Upper lobe of right lung (tissue), 1 donor: ENCODE data around the gene PRIMPOL. TPM values are rescaled to one million over a fixed set of nuclear protein-coding genes. Genes with fewer than 3 reads are reported as not detected.
A peak's percentile ranks its signal among the peaks of the same experiment; 100 is the strongest.
"Not testable (repeated sequence)": the region's sequence is repeated elsewhere in the genome, so short reads cannot be mapped to it uniquely, and the experiment has no call there.

ENCODE experiments used
- ATAC-seq: fragments of 200-7000 bp; cut with Tn5 transposase; one replicate; pipeline ENCODE4 v1.9.1; 2020; ENCODE audit warnings: mild to moderate bottlenecking, moderate library complexity
- DNase-seq: peaks from one replicate; pipeline ENCODE4 v3.0.0-alpha.2; 2020
- H3K27ac ChIP-seq: fragments of 200-600 bp; one replicate; pipeline ENCODE4 v1.8.0; 2022
- H3K27me3 ChIP-seq: fragments of 200-600 bp; one replicate; pipeline ENCODE4 v1.8.0; 2022; ENCODE audit warnings: mild to moderate bottlenecking
- H3K36me3 ChIP-seq: fragments of 200-600 bp; one replicate; pipeline ENCODE4 v1.8.0; 2022
- H3K4me1 ChIP-seq: fragments of 200-600 bp; one replicate; pipeline ENCODE4 v1.8.0; 2022
- H3K4me3 ChIP-seq: fragments of 200-600 bp; one replicate; pipeline ENCODE4 v1.8.0; 2022; ENCODE audit warnings: mild to moderate bottlenecking
- H3K9me3 ChIP-seq: fragments of 200-600 bp; one replicate; pipeline ENCODE4 v1.8.0; 2022
- CTCF ChIP-seq: fragments of 200-600 bp; IDR thresholded peaks from one replicate; pipeline ENCODE4 v1.8.0; 2022; ENCODE audit warnings: antibody characterized with exemption
- intact Hi-C: fragments of 100-400 bp; cut with DNase I; formaldehyde crosslinking; loops from one replicate; pipeline ENCODE4 v1.11.0; 2022
- long read RNA-seq: library from polyadenylated mRNA; unstranded; transcript quantifications from one replicate; pipeline ENCODE4 v2.0.0, GENCODE V29; 2021
- total RNA-seq: library from RNA; stranded (reverse); fragmentation: NEBNext Ultra II Directional; extraction: Animal tissue kit (Norgen Biotek cat#: 25700); gene quantifications from one replicate; pipeline ENCODE4 v1.2.1, GENCODE V29; 2021
- donor health status: DM: no; HTN: yes; CAD: no; lungs with severe emphysema.

The PRIMPOL gene, protein sequence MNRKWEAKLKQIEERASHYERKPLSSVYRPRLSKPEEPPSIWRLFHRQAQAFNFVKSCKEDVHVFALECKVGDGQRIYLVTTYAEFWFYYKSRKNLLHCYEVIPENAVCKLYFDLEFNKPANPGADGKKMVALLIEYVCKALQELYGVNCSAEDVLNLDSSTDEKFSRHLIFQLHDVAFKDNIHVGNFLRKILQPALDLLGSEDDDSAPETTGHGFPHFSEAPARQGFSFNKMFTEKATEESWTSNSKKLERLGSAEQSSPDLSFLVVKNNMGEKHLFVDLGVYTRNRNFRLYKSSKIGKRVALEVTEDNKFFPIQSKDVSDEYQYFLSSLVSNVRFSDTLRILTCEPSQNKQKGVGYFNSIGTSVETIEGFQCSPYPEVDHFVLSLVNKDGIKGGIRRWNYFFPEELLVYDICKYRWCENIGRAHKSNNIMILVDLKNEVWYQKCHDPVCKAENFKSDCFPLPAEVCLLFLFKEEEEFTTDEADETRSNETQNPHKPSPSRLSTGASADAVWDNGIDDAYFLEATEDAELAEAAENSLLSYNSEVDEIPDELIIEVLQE
- total RNA-seq: 14.4 TPM
- long read RNA-seq, transcript PRIMPOL-209 (14 exons, 2,174 nt): minor isoform, 5 of 29 reads
- long read RNA-seq, transcript PRIMPOL-201 (14 exons, 2,289 nt): major isoform, 11 of 29 reads
- long read RNA-seq, partial matches to known transcripts: 2 of 29 reads
- long read RNA-seq, other reads (novel, unspliced or antisense): 7 of 29 reads

DNA sequence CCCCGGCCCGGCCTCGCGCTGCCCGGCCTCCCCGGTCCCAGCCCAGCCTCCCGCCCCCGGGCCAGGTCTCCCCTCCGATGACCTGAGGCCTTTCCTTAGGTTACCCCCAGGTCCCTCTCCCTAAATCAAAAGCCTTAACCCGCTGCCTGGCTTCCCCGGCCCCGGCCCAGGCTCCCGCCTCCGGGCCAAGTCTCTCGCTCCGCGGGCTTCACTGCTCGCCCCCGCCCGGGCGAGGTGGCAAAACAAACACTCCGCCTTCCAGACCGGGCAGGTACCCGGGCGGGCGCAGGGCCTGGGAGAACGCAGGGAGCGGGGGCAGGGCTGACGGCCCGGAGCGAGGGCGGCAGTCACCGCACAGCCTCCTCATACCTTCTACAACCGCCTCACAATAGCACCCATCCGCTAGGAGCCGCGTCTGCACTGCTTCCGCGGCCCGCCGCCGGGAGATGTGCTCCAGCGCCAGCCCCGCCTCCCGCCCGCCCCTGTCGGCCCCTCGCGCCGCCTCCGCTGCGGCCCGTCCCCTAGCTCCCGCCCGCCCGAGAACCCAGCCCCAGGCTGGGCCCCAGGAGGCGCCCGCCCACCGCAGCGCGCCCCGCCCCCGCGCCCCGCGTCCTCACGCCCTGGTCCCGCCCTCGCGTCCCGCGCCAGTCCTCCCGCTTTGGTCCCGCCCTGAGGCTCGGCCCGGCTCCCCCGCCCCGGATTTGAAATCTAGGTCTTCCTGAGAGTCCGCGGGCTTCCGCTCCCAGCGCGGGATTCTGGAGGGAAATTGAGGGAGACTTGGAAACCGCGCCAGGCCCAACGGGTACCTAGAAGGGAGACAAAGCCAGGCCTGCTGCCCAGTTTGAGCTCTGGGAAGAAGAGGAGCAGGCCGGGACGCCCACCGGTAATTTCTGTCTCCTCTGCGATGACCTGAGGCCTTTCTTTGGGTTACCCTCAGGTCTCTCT is at the start of gene PRIMPOL, which contains the start of gene CASP3:
PRIMPOL (plus strand) TSS at position 713 of the 945 bp plus-strand sequence. CDS start 7,403 bp downstream, outside the sequence.
CASP3 (minus strand) TSS at position 422 of the 945 bp plus-strand sequence. CDS start 10,994 bp downstream, outside the sequence.
- TF ChIP-seq CTCF: peak; percentile 35
- Histone ChIP-seq H3K4me1 (peaks cover 44% of the 10 kb centered on the region), H3K27ac (peak within 1 kb of the TSS; percentile 95), H3K9me3 (no peaks in the 10 kb centered on the region), H3K4me3 (peak within 1 kb of the TSS; percentile 87), H3K27me3 (no peaks in the 10 kb centered on the region), H3K36me3 (peaks cover 5% of the 10 kb centered on the region)
- ATAC-seq: peak; percentile 98
- intact Hi-C loops: no loop called here
- DNase-seq: peak; percentile 99

DNA sequence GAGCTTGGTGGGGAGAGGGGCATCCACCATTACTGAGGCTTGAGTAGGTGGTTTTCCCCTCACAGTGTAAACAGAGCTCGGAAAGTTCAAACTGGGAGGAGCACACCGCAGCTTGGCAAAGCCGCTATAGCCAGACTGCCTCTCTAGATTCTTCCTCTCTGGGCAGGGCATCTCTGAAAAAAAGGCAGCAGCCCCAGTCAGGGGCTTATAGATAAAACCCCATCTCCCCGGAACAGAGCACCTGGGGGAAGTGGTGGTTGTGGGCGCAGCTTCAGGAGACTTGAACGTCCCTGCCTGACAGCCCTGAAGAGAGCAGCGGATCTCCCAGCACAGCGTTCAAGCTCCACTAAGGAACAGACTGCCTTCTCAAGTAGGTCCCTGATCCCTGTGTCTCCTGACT is 48.6 kb upstream of the PRIMPOL start:
- intact Hi-C loops, H3K36me3 ChIP-seq, ATAC-seq, H3K9me3 ChIP-seq, H3K27ac ChIP-seq, H3K27me3 ChIP-seq, H3K4me1 ChIP-seq, DNase-seq, H3K4me3 ChIP-seq: not testable (repeated sequence)

DNA sequence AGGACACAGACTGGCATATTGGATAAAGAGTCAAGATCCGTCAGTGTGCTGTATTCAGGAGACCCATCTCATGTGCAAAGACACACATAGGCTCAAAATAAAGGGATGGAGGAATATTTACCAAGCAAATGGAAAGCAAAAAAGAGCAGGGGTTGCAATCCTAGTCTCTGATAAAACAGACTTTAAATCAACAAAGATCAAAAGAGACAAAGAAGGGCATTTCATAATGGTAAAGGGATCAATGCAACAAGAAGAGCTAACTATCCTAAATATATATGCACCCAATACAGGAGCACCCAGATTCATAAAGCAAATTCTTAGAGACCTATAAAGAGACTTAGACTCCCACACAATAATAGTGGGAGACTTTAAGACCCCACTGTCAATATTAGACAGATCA is 46.7 kb upstream of the PRIMPOL start:
- H3K36me3 ChIP-seq, H3K27ac ChIP-seq, intact Hi-C loops, ATAC-seq, H3K27me3 ChIP-seq, H3K4me1 ChIP-seq, DNase-seq, H3K9me3 ChIP-seq, H3K4me3 ChIP-seq: not testable (repeated sequence)

DNA sequence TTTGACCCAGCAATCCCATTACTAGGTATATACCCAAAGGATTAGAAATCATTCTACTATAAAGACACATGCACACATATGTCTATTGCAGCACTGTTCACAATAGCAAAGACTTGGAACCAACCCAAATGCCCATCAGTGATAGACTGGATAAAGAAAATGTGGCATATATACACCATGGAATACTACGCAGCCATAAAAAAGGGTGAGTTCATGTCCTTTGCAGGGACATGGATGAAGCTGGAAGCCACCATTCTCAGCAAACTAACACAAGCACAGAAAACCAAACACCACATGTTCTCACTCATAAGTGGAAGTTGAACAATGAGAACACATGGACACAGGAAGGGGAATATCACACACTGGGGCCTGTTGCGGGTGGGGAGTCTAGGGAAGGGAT is 42.1 kb upstream of the PRIMPOL start:
- ATAC-seq, H3K9me3 ChIP-seq, DNase-seq, H3K27ac ChIP-seq, intact Hi-C loops, H3K4me3 ChIP-seq, H3K4me1 ChIP-seq, H3K36me3 ChIP-seq, H3K27me3 ChIP-seq: not testable (repeated sequence)

- Histone ChIP-seq H3K9me3 (no peaks in the 10 kb centered on the region), H3K4me3 (no peak overlapping the region), H3K27ac (no peak overlapping the region), H3K36me3 (no peaks in the 10 kb centered on the region), H3K4me1 (no peaks in the 10 kb centered on the region), H3K27me3 (no peaks in the 10 kb centered on the region)
- no peak for ATAC-seq
- intact Hi-C loops: no loop called here
- DNase-seq: no peak
- TF ChIP-seq CTCF: no peak
Measured at GRCh38 chr4:184612074-184612473, 37.5 kb upstream of the PRIMPOL start.

GRCh38 chr4:184613405-184613804 is 36.1 kb upstream of the PRIMPOL start:
- intact Hi-C loops: no loop called here

More at GRCh38 chr4:184613405-184613804, 36.1 kb upstream of the PRIMPOL start:
- H3K27ac ChIP-seq: no peak overlapping the region
- ATAC-seq (no peak), DNase-seq (no peak)
- no peak overlapping the region for H3K4me3 ChIP-seq
- no peaks in the 10 kb centered on the region for H3K27me3 ChIP-seq
- TF ChIP-seq CTCF: no peak
- no peaks in the 10 kb centered on the region for H3K4me1 ChIP-seq
- no peaks in the 10 kb centered on the region for H3K9me3 ChIP-seq
- H3K36me3 ChIP-seq: no peaks in the 10 kb centered on the region
